Mesendoderm (in vitro differentiated cells): ENCODE data around the gene R3HCC1L.

Experiments
- DNase-seq: peaks from one replicate; pipeline ENCODE4 v3.0.0; 2013
- H2AK5ac ChIP-seq: 2 replicates; pipeline ENCODE4 v1.6.1; 2013; ENCODE audit warnings: low read length, inconsistent platforms
- H2BK120ac ChIP-seq: 2 replicates; pipeline ENCODE4 v1.6.1; 2013; ENCODE audit warnings: low read depth, mild to moderate bottlenecking, low read length, moderate library complexity, mixed read lengths
- H2BK15ac ChIP-seq: replicated peaks from 2 replicates; pipeline ENCODE4 v1.6.1; 2013; ENCODE audit warnings: low read depth, mild to moderate bottlenecking, moderate library complexity
- H2BK5ac ChIP-seq: 2 replicates; pipeline ENCODE4 v1.6.1; 2013; ENCODE audit warnings: low read length, inconsistent platforms
- H3K18ac ChIP-seq: 2 replicates; pipeline ENCODE4 v1.6.1; 2013; ENCODE audit warnings: mild to moderate bottlenecking, low read length, mixed read lengths
- H3K23ac ChIP-seq: one replicate; pipeline ENCODE4 v1.6.1; 2013; ENCODE audit warnings: low read length
- H3K27ac ChIP-seq: 2 replicates; pipeline ENCODE4 v1.5.1; 2013; ENCODE audit warnings: low read depth, mild to moderate bottlenecking, inconsistent platforms, low read length, moderate library complexity
- H3K27me3 ChIP-seq: 2 replicates; pipeline ENCODE4 v1.6.1; 2013; ENCODE audit warnings: low read length, control low read depth, mild to moderate bottlenecking, inconsistent platforms; ENCODE audit not compliant: insufficient read depth, poor library complexity
- H3K36me3 ChIP-seq: 2 replicates; pipeline ENCODE4 v1.6.1; 2013; ENCODE audit warnings: low read length, inconsistent platforms; ENCODE audit not compliant: control insufficient read depth, insufficient read depth
- H3K4ac ChIP-seq: one replicate; pipeline ENCODE4 v1.6.1; 2013; ENCODE audit warnings: low read depth, mild to moderate bottlenecking, low read length, moderate library complexity
- H3K4me1 ChIP-seq: 2 replicates; pipeline ENCODE4 v1.6.1; 2013; ENCODE audit warnings: low read depth, low read length, inconsistent platforms; ENCODE audit not compliant: control insufficient read depth
- H3K4me2 ChIP-seq: 2 replicates; pipeline ENCODE4 v1.6.1; 2013; ENCODE audit warnings: low read length
- H3K4me3 ChIP-seq: 2 replicates; pipeline ENCODE4 v1.5.1; 2013; ENCODE audit warnings: mild to moderate bottlenecking, low read length
- H3K56ac ChIP-seq: one replicate; pipeline ENCODE4 v1.6.1; 2013; ENCODE audit warnings: low read length
- H3K79me1 ChIP-seq: 2 replicates; pipeline ENCODE4 v1.6.1; 2013; ENCODE audit warnings: low read length, inconsistent platforms
- H3K79me2 ChIP-seq: 2 replicates; pipeline ENCODE4 v1.6.1; 2013; ENCODE audit warnings: mild to moderate bottlenecking, low read length; ENCODE audit not compliant: control insufficient read depth, insufficient read depth
- H3K9ac ChIP-seq: 2 replicates; pipeline ENCODE4 v1.6.1; 2013; ENCODE audit warnings: low read length, inconsistent platforms
- H4K5ac ChIP-seq: one replicate; pipeline ENCODE4 v1.6.1; 2013; ENCODE audit warnings: low read length
- H4K8ac ChIP-seq: one replicate; pipeline ENCODE4 v1.6.1; 2013; ENCODE audit warnings: low read depth, mild to moderate bottlenecking, control low read depth, low read length, moderate library complexity
- WGBS: extraction: QIAGEN DNeasy Blood & Tissue Kit; methylation state at CpG from one replicate; pipeline ENCODE4 v1.1.7; 2013; ENCODE audit warnings: low lambda C conversion rate, missing lambda C conversion rate; ENCODE audit not compliant: insufficient coverage; ENCODE audit errors: extremely low coverage; 5-methylcytosine and 5-hydroxymethylcytosine counted together

Gene R3HCC1L

GRCh38 chr10:98212196-98212595, 77.7 kb downstream of the R3HCC1L start:
- Histone ChIP-seq H2AK5ac (no peak overlapping the region), H4K8ac (no peak overlapping the region), H3K4ac (no peak overlapping the region), H3K4me3 (no peak overlapping the region), H3K18ac (no peak overlapping the region), H4K5ac (no peak overlapping the region), H3K4me2 (no peak overlapping the region), H3K79me2 (no peaks in the 10 kb centered on the region), H2BK120ac (no peak overlapping the region), H3K36me3 (no peaks in the 10 kb centered on the region), H3K23ac (no peak overlapping the region), H3K9ac (no peak overlapping the region), H2BK5ac (no peak overlapping the region), H3K4me1 (no peaks in the 10 kb centered on the region), H3K27me3 (no peaks in the 10 kb centered on the region), H2BK15ac (no peak overlapping the region), H3K79me1 (no peaks in the 10 kb centered on the region), H3K27ac (no peak overlapping the region), H3K56ac (no peak overlapping the region)
- WGBS = no CpG with 5 or more reads among the region's 1 CpG
- no peak for DNase-seq

DNA sequence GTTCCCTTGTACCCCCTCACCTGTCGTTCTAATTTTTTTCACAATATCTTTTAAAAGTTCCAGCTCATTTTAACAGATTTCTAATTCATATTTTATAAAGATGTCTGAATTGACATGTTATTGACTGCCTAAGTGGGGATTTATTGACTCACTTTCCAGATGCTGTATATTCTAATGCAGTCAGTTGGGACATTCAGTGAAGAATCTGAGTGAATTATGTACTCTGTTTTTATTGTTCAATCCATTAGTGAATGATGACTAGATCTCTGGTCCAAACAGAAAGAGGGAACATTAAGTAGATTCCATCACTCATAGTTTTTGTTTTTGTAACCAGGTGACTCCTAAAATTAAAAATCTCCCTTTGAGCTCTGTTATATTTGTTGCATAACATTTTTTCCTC, 79.3 kb downstream of the R3HCC1L start:
- no peak overlapping the region for H3K9ac ChIP-seq
- no peak overlapping the region for H3K4ac ChIP-seq
- H3K4me2 ChIP-seq = no peak overlapping the region
- no peak for DNase-seq
- H2BK120ac ChIP-seq = no peak overlapping the region
- no peak overlapping the region for H3K23ac ChIP-seq
- H2BK5ac ChIP-seq = no peak overlapping the region
- no CpG with 5 or more reads among the region's 1 CpG for WGBS
- H3K4me1 ChIP-seq = no peaks in the 10 kb centered on the region
- H3K27me3 ChIP-seq = no peaks in the 10 kb centered on the region
- no peak overlapping the region for H2BK15ac ChIP-seq
- H3K79me1 ChIP-seq = no peaks in the 10 kb centered on the region
- H4K8ac ChIP-seq = no peak overlapping the region
- no peaks in the 10 kb centered on the region for H3K36me3 ChIP-seq
- no peak overlapping the region for H3K56ac ChIP-seq
- no peak overlapping the region for H4K5ac ChIP-seq
- no peak overlapping the region for H2AK5ac ChIP-seq
- H3K27ac ChIP-seq = no peak overlapping the region
- no peak overlapping the region for H3K18ac ChIP-seq
- H3K4me3 ChIP-seq = no peak overlapping the region
- no peaks in the 10 kb centered on the region for H3K79me2 ChIP-seq

GRCh38 chr10:98215373-98215772, 80.9 kb downstream of the R3HCC1L start:
- H3K4me2 ChIP-seq = no peak overlapping the region
- no peak overlapping the region for H4K5ac ChIP-seq
- no peak overlapping the region for H3K27ac ChIP-seq
- WGBS = 100% methylated on average over 1 of the region's 2 CpGs
- DNase-seq = no peak
- H3K79me2 ChIP-seq = no peaks in the 10 kb centered on the region
- no peaks in the 10 kb centered on the region for H3K79me1 ChIP-seq
- H3K27me3 ChIP-seq = no peaks in the 10 kb centered on the region
- H2AK5ac ChIP-seq = no peak overlapping the region
- no peak overlapping the region for H3K18ac ChIP-seq
- no peak overlapping the region for H3K4me3 ChIP-seq
- H3K4ac ChIP-seq = no peak overlapping the region
- H3K4me1 ChIP-seq = no peaks in the 10 kb centered on the region
- no peak overlapping the region for H2BK15ac ChIP-seq
- no peak overlapping the region for H2BK120ac ChIP-seq
- no peak overlapping the region for H4K8ac ChIP-seq
- H3K9ac ChIP-seq = no peak overlapping the region
- no peaks in the 10 kb centered on the region for H3K36me3 ChIP-seq
- H3K23ac ChIP-seq = no peak overlapping the region
- no peak overlapping the region for H2BK5ac ChIP-seq
- H3K56ac ChIP-seq = no peak overlapping the region

DNA sequence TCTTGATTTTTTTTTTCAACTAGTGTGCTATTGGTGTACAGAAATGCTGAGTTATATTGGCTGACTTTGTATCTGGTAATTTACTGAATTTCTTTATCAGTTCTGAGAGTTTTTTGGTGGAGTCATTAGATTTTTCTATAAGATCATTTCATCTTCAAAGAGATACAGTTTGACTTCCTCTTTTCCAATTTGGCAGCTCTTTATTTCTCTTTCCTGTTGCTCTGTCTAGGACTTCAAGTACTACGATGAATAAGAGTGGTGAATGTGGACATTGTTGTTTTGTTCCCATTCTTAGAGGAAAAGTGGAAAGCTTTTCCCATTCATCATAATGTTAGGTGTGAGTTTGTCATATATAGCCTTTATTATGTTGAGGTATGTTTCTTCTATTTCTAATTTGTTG, 83.3 kb downstream of the R3HCC1L start:
- Histone ChIP-seq H3K4me3 (no peak overlapping the region), H3K4ac (no peak overlapping the region), H2BK120ac (no peak overlapping the region), H2BK15ac (no peak overlapping the region), H3K27ac (no peak overlapping the region), H3K4me2 (no peak overlapping the region), H4K5ac (no peak overlapping the region), H3K79me1 (no peaks in the 10 kb centered on the region), H3K27me3 (no peaks in the 10 kb centered on the region), H3K23ac (no peak overlapping the region), H3K36me3 (no peaks in the 10 kb centered on the region), H3K9ac (no peak overlapping the region), H2AK5ac (no peak overlapping the region), H2BK5ac (no peak overlapping the region), H3K18ac (no peak overlapping the region), H3K56ac (no peak overlapping the region), H3K79me2 (no peaks in the 10 kb centered on the region), H3K4me1 (no peaks in the 10 kb centered on the region), H4K8ac (no peak overlapping the region)
- DNase-seq = no peak
- no CpG with 5 or more reads among the region's 1 CpG for WGBS

- H3K79me2 ChIP-seq = peaks cover 3% of the 10 kb centered on the region
- H3K27me3 ChIP-seq = no peaks in the 10 kb centered on the region
These were observed 89.4 kb downstream of the R3HCC1L start for GRCh38 chr10:98223874-98224273.

DNA sequence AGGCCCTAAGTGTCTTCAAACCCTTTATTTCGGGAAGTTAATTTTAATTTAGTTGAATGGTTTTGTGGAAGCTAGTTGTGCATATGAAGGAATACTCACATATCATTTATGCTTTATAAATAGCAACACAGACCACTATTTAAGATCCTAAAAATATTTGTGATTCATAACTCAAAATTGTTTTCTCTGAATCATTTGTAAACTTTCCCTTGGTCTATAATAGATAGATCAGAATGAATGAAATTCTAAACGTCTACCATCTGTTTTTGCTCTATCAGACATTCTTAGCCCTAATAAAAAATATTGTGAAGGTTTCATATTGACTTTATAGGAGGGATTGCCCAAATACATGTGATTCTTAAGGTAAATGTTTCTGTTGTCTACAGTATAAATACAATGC, 90.1 kb downstream of the R3HCC1L start:
- no peak overlapping the region for H4K8ac ChIP-seq
- H3K79me2 ChIP-seq = peaks cover 3% of the 10 kb centered on the region
- H2AK5ac ChIP-seq = no peak overlapping the region
- no peak overlapping the region for H3K27ac ChIP-seq
- no CpG with 5 or more reads among the region's 2 CpGs for WGBS
- no peak overlapping the region for H3K4me2 ChIP-seq
- no peak overlapping the region for H3K4me3 ChIP-seq
- H2BK5ac ChIP-seq = no peak overlapping the region
- H4K5ac ChIP-seq = no peak overlapping the region
- no peak overlapping the region for H3K9ac ChIP-seq
- no peak overlapping the region for H2BK15ac ChIP-seq
- H3K27me3 ChIP-seq = no peaks in the 10 kb centered on the region
- H3K4me1 ChIP-seq = no peaks in the 10 kb centered on the region
- no peak overlapping the region for H2BK120ac ChIP-seq
- no peak for DNase-seq
- no peak overlapping the region for H3K4ac ChIP-seq
- H3K23ac ChIP-seq = no peak overlapping the region
- peaks cover 3% of the 10 kb centered on the region for H3K79me1 ChIP-seq
- H3K18ac ChIP-seq = no peak overlapping the region
- no peak overlapping the region for H3K56ac ChIP-seq
- H3K36me3 ChIP-seq = no peaks in the 10 kb centered on the region

More at GRCh38 chr10:98223874-98224273, 89.4 kb downstream of the R3HCC1L start:
- no peak overlapping the region for H3K4me2 ChIP-seq
- no peak overlapping the region for H2BK120ac ChIP-seq
- WGBS = no CpG with 5 or more reads among the region's 6 CpGs
- H2BK15ac ChIP-seq = no peak overlapping the region
- no peak overlapping the region for H4K8ac ChIP-seq
- H3K56ac ChIP-seq = no peak overlapping the region
- H3K36me3 ChIP-seq = no peaks in the 10 kb centered on the region
- no peak overlapping the region for H3K23ac ChIP-seq
- H3K4me3 ChIP-seq = no peak overlapping the region
- H2AK5ac ChIP-seq = no peak overlapping the region
- no peak overlapping the region for H3K27ac ChIP-seq
- H3K79me1 ChIP-seq = peaks cover 3% of the 10 kb centered on the region
- no peak overlapping the region for H4K5ac ChIP-seq
- H3K9ac ChIP-seq = no peak overlapping the region
- H3K18ac ChIP-seq = no peak overlapping the region
- H3K4ac ChIP-seq = no peak overlapping the region
- H2BK5ac ChIP-seq = no peak overlapping the region
- no peak for DNase-seq
- no peaks in the 10 kb centered on the region for H3K4me1 ChIP-seq
